Sigmoid colon (tissue), 4 donors: ENCODE results near the gene YIF1B.

Experiments
- CTCF ChIP-seq, 4 experiments: fragments of 450-650 bp in 3 of 4; fragments of 200-600 bp in 1 of 4; IDR thresholded peaks; one replicate each; pipeline ENCODE4 v1.5.1; 2016 to 2019; ENCODE audit warnings: antibody characterized with exemption in 4 of 4, mild to moderate bottlenecking in 3 of 4, moderate library complexity in 2 of 4
- EP300 ChIP-seq, 4 donors: sonication (generic); formaldehyde crosslinking; IDR thresholded peaks; one replicate each; pipeline ENCODE4 v1.6.1; 2017; ENCODE audit warnings: antibody characterized with exemption in 4 of 4
- POLR2A ChIP-seq, 2 donors: fragments of 450-650 bp; IDR thresholded peaks; one replicate each; pipeline ENCODE4 v1.6.1; 2016; ENCODE audit warnings: antibody characterized with exemption in 2 of 2, mild to moderate bottlenecking in 2 of 2, moderate library complexity in 2 of 2

- no peak for TF ChIP-seq CTCF (IDR thresholded peaks at IDR 0.05)
- TF ChIP-seq EP300 (IDR thresholded peaks at IDR 0.05) = no peak
- TF ChIP-seq POLR2A (IDR thresholded peaks at IDR 0.05) = no peak
These were observed 53.0 kb downstream of the YIF1B start for GRCh38 chr19:38262585-38263268.
